Glutamatergic neuron (in vitro differentiated cells): ENCODE measurements around the gene WDHD1. TPM values are rescaled to one million over a fixed set of nuclear protein-coding genes. Genes with fewer than 3 reads are reported as not detected.

Experiments used
- DNase-seq: peaks from one replicate; pipeline ENCODE4 v3.0.0; 2022
- H3K27ac Mint-ChIP-seq: one replicate; pipeline ENCODE4 v1.8.0; 2020; ENCODE audit warnings: mild to moderate bottlenecking, mixed read lengths, inconsistent platforms; ENCODE audit not compliant: unreplicated experiment
- H3K27me3 Mint-ChIP-seq: one replicate; pipeline ENCODE4 v1.8.0; 2020; ENCODE audit warnings: mild to moderate bottlenecking, moderate library complexity, mixed read lengths, inconsistent platforms; ENCODE audit not compliant: unreplicated experiment
- H3K36me3 Mint-ChIP-seq: one replicate; pipeline ENCODE4 v1.8.0; 2020; ENCODE audit warnings: mild to moderate bottlenecking, mixed read lengths, inconsistent platforms; ENCODE audit not compliant: unreplicated experiment
- H3K4me1 Mint-ChIP-seq: one replicate; pipeline ENCODE4 v1.8.0; 2020; ENCODE audit warnings: mild to moderate bottlenecking, low read depth, mixed read lengths, inconsistent platforms; ENCODE audit not compliant: unreplicated experiment
- H3K4me3 Mint-ChIP-seq: one replicate; pipeline ENCODE4 v1.8.0; 2020; ENCODE audit warnings: mild to moderate bottlenecking, mixed read lengths, inconsistent platforms; ENCODE audit not compliant: unreplicated experiment
- H3K9me3 Mint-ChIP-seq: one replicate; pipeline ENCODE4 v1.8.0; 2020; ENCODE audit warnings: mild to moderate bottlenecking, moderate library complexity, mixed read lengths, inconsistent platforms; ENCODE audit not compliant: unreplicated experiment
- CTCF ChIP-seq: fragments of 200-600 bp; sonication (generic); IDR thresholded peaks from one replicate; pipeline ENCODE4 v1.5.0; 2021; ENCODE audit not compliant: partially characterized antibody, unreplicated experiment
- total RNA-seq: library from RNA; stranded (reverse); fragmentation: NEBNext Ultra II Directional; extraction: Animal tissue kit (Norgen Biotek cat#: 25700); gene quantifications from one replicate; pipeline ENCODE4 v1.2.1, GENCODE V29; 2021; ENCODE audit not compliant: unreplicated experiment

WDHD1 gene
- total RNA-seq, 1 donor from 2014 or later, result 13.9 TPM

DNA sequence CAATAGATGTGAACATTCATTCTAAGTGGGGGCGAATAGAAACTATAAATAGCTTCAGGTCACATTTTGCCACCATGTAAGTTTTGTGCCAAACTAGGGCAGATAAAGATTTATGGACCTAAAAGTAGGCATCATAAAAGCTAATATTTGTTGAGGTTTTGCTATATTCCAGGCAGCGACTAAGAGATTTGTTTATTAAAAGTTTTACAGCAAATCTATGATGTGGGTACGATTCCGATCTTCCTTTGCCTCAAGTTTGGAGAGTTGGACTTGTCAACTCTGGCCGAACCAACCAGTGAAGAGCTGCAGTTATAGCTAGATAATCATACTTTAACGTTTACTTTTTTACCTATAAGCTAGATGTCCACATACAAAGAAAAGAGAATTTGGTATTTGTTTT is 26.1 kb upstream of the WDHD1 start:
- no peak for TF ChIP-seq CTCF
- DNase-seq, result no peak
- peak overlapping the region; percentile 90 for H3K4me3 Mint-ChIP-seq
- no peaks in the 10 kb centered on the region for H3K36me3 Mint-ChIP-seq
- H3K27me3 Mint-ChIP-seq, result peaks cover 2% of the 10 kb centered on the region
- peaks cover 7% of the 10 kb centered on the region for H3K9me3 Mint-ChIP-seq
- peaks cover 18% of the 10 kb centered on the region for H3K4me1 Mint-ChIP-seq
- peak overlapping the region; percentile 92 for H3K27ac Mint-ChIP-seq

GRCh38 chr14:55052269-55052930 is 25.5 kb upstream of the WDHD1 start:
- H3K27me3 Mint-ChIP-seq, result peaks cover 2% of the 10 kb centered on the region
- H3K4me3 Mint-ChIP-seq, result peak overlapping the region; percentile 90
- peaks cover 7% of the 10 kb centered on the region for H3K9me3 Mint-ChIP-seq
- TF ChIP-seq CTCF, result no peak
- no peak for DNase-seq
- no peaks in the 10 kb centered on the region for H3K36me3 Mint-ChIP-seq
- H3K4me1 Mint-ChIP-seq, result peaks cover 18% of the 10 kb centered on the region
- peak overlapping the region; percentile 92 for H3K27ac Mint-ChIP-seq

GRCh38 chr14:55051423-55052268 is 24.7 kb upstream of the WDHD1 start, which contains the start of gene MAPK1IP1L:
MAPK1IP1L (plus strand) TSS chr14:55051647; CDS start chr14:55061684, 10,037 bp downstream.
- Mint-ChIP-seq H3K4me1 (peaks cover 18% of the 10 kb centered on the region), H3K27ac (peak within 1 kb of the TSS; percentile 92), H3K9me3 (peaks cover 7% of the 10 kb centered on the region), H3K4me3 (peak within 1 kb of the TSS; percentile 97), H3K27me3 (peaks cover 2% of the 10 kb centered on the region), H3K36me3 (no peaks in the 10 kb centered on the region)
- peak; percentile 95 for DNase-seq
- peak; percentile 99 for TF ChIP-seq CTCF

DNA sequence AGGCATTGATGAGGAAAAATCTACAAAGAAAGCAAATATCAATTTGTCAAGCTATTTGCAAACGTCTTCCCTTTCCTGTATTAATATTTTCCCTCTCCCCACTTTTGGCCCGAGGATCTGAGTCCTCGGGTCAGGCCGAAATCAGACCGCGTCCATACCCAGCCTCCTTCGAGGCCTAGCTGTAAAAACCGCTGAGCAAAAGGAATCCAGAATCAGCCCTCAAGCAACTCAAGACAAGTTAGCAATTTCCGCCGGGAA is 24.2 kb upstream of the WDHD1 start:
- no peak for TF ChIP-seq CTCF
- Mint-ChIP-seq H3K4me3 (peak overlapping the region; percentile 97), H3K27ac (peak overlapping the region; percentile 85), H3K4me1 (peaks cover 18% of the 10 kb centered on the region), H3K27me3 (peaks cover 2% of the 10 kb centered on the region), H3K9me3 (peaks cover 7% of the 10 kb centered on the region), H3K36me3 (no peaks in the 10 kb centered on the region)
- no peak for DNase-seq

- peaks cover 2% of the 10 kb centered on the region for H3K27me3 Mint-ChIP-seq
- no peak for TF ChIP-seq CTCF
- DNase-seq, result no peak
- peaks cover 7% of the 10 kb centered on the region for H3K9me3 Mint-ChIP-seq
- no peak overlapping the region for H3K4me3 Mint-ChIP-seq
- H3K27ac Mint-ChIP-seq, result no peak overlapping the region
- H3K36me3 Mint-ChIP-seq, result no peaks in the 10 kb centered on the region
- H3K4me1 Mint-ChIP-seq, result peaks cover 14% of the 10 kb centered on the region
Observed at GRCh38 chr14:55048900-55049436, 22.1 kb upstream of the WDHD1 start.
